Ascending aorta (tissue), 2 donors: Measurements from ENCODE around the gene ADH5. TPM values are rescaled to one million over a fixed set of nuclear protein-coding genes. Genes with fewer than 3 reads are reported as not detected.

Experiments
- DNase-seq, 2 donors: peaks; one replicate each; pipeline ENCODE4 v3.0.0-alpha.2; 2019; ENCODE audit warnings: low spot score in 2 of 2
- H3K27ac ChIP-seq, 2 donors: fragments of 200-600 bp; sonication (generic); one replicate each; pipeline ENCODE4 v1.5.1; 2016 to 2017; ENCODE audit warnings: mild to moderate bottlenecking in 1 of 2
- H3K27me3 ChIP-seq: fragments of 200-600 bp; sonication (generic); one replicate; pipeline ENCODE4 v1.5.1; 2017
- H3K36me3 ChIP-seq, 2 donors: fragments of 200-600 bp; sonication (generic); one replicate each; pipeline ENCODE4 v1.5.1; 2016
- H3K4me1 ChIP-seq, 2 donors: fragments of 200-600 bp; sonication (generic); one replicate each; pipeline ENCODE4 v1.5.1; 2016 to 2017; ENCODE audit warnings: mild to moderate bottlenecking in 1 of 2
- H3K4me3 ChIP-seq, 2 donors: fragments of 200-600 bp; sonication (generic); one replicate each; pipeline ENCODE4 v1.5.1; 2016 to 2017; ENCODE audit warnings: mild to moderate bottlenecking in 1 of 2
- H3K9me3 ChIP-seq, 2 donors: fragments of 200-600 bp; sonication (generic); one replicate each; pipeline ENCODE4 v1.5.1; 2016
- intact Hi-C: fragments of 100-400 bp; cut with DNase I; formaldehyde crosslinking; loops from one replicate; pipeline ENCODE4 v1.15.1; 2023
- total RNA-seq: library from RNA; depleted of rRNA; stranded (reverse); fragments of >200 nt; gene quantifications from one replicate; pipeline ENCODE4 v1.1.0, GENCODE V29; 2016
- TF ChIP-seq, protein P1 (sequence below), 3 experiments: fragments of 200-600 bp in 2 of 3; fragments of 450-650 bp in 1 of 3; sonication (generic) in 2 of 3; IDR thresholded peaks; one replicate each; pipeline ENCODE4 v1.5.1; 2016 to 2019; ENCODE audit warnings: antibody characterized with exemption in 3 of 3, mild to moderate bottlenecking in 1 of 3, moderate library complexity in 1 of 3

ADH5 gene
- total RNA-seq, 1 donor from 2014 or later: 93.4 TPM

DNA sequence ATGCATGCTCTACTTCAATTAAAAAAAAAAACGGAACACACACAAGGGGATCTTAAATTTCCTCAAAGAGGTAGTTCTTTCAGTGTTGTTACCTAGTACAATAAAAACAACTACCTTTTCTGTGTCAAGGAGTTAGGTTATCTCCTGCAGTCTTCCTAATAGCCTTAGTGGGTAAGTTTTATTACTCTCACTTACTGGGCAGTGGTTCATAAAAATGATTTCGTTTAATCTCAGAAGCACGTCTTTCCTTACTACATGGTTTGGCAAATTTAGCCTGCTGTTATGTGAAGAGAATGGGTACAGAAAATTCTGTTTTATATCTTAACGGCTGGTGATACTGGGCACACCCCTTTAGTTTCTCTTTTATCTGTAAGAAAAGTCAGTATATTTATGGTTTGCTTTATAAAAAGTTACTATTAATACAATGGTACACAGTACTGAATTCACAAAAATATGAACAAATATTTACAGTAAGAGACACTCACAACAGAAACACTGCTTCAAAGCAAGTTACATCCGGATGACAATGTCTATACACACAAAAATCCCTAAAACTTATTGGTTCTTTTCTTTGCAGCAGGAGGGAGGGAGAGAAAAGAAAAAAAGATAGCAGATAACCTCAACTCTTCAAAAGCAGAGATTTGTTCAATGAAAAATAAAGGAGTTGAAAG, 8.8 kb downstream of the ADH5 start:
- H3K36me3 ChIP-seq: peaks cover 65 to 100% of the 10 kb centered on the region in 2 donors
- TF ChIP-seq, protein P1, sequence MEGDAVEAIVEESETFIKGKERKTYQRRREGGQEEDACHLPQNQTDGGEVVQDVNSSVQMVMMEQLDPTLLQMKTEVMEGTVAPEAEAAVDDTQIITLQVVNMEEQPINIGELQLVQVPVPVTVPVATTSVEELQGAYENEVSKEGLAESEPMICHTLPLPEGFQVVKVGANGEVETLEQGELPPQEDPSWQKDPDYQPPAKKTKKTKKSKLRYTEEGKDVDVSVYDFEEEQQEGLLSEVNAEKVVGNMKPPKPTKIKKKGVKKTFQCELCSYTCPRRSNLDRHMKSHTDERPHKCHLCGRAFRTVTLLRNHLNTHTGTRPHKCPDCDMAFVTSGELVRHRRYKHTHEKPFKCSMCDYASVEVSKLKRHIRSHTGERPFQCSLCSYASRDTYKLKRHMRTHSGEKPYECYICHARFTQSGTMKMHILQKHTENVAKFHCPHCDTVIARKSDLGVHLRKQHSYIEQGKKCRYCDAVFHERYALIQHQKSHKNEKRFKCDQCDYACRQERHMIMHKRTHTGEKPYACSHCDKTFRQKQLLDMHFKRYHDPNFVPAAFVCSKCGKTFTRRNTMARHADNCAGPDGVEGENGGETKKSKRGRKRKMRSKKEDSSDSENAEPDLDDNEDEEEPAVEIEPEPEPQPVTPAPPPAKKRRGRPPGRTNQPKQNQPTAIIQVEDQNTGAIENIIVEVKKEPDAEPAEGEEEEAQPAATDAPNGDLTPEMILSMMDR (IDR thresholded peaks at IDR 0.05): no peak
- no peak overlapping the region for H3K27ac ChIP-seq
- H3K9me3 ChIP-seq: no peaks in the 10 kb centered on the region
- intact Hi-C loops: loop anchor here (10.0 kb wide), 1 partner anchor 325 kb away; no protein-coding TSS in a partner anchor
- peaks cover 0 to 13% of the 10 kb centered on the region in 2 donors for H3K4me1 ChIP-seq
- no peak for DNase-seq
- no peak overlapping the region for H3K4me3 ChIP-seq
- H3K27me3 ChIP-seq: no peaks in the 10 kb centered on the region

DNA sequence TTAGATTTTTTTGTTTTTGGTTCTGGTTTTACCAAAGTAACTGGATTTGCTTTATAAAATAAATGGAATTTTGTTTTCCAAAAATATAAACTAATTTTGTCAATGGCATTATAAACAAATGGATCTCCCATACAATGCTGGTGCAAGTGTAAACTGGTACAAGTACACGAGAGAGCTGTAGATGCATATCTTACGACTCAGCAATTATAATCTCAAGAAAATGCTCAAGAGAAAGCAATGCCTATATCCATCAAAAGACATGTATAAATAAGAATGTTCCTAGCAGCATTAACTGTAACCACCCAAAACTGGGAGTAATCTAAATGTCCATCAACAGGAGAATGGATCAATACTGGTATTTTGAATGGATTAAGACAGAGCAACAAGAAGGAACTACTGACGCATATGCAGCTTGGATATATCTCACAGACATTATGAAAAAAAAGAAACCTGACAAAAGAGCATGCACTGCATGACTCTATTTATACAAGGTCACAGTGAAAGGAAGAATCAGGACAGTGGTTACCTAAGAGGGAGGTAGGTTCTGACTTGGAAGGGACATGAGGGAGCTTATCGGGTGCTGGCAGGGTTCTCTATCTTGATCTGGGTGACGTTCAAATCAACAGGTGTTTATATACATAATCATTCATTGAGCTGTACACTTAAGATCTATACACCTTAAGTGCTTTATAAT, 9.5 kb downstream of the ADH5 start:
- intact Hi-C loops: no loop called here
- Histone ChIP-seq H3K36me3 (peaks cover 67 to 100% of the 10 kb centered on the region in 2 donors), H3K4me1 (peaks cover 0 to 10% of the 10 kb centered on the region in 2 donors)

DNA sequence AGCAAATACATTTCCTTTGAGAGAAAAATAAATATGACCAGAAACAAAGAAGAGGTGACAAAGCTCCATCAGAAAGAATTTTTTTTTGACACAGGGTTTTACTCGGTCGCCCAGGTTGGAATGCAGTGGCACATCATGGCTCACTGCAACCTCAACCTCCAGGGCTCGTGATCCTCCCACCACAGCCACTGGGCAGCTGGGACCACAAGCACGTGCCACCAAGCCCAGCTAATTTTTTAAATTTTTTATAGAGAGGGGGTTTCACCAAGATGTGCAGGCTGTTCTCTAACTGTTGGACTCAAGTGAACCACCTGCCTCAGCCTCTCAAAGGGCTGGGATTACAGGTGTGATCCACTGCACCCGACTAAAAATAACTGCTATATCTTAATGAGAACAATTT, 10.3 kb downstream of the ADH5 start:
- H3K4me1 ChIP-seq: peaks cover 0 to 10% of the 10 kb centered on the region in 2 donors
- H3K27ac ChIP-seq: no peak overlapping the region
- DNase-seq: no peak
- TF ChIP-seq, protein P1 (IDR thresholded peaks at IDR 0.05): no peak
- H3K27me3 ChIP-seq: no peaks in the 10 kb centered on the region
- H3K9me3 ChIP-seq: no peaks in the 10 kb centered on the region
- H3K4me3 ChIP-seq: no peak overlapping the region
- intact Hi-C loops: no loop called here
- peaks cover 67 to 100% of the 10 kb centered on the region in 2 donors for H3K36me3 ChIP-seq

More for the DNA sequence above, 9.5 kb downstream of the ADH5 start:
- no peaks in the 10 kb centered on the region for H3K9me3 ChIP-seq
- H3K4me3 ChIP-seq: no peak overlapping the region
- TF ChIP-seq, protein P1 (IDR thresholded peaks at IDR 0.05): no peak
- no peak for DNase-seq
- no peak overlapping the region for H3K27ac ChIP-seq
- no peaks in the 10 kb centered on the region for H3K27me3 ChIP-seq

DNA sequence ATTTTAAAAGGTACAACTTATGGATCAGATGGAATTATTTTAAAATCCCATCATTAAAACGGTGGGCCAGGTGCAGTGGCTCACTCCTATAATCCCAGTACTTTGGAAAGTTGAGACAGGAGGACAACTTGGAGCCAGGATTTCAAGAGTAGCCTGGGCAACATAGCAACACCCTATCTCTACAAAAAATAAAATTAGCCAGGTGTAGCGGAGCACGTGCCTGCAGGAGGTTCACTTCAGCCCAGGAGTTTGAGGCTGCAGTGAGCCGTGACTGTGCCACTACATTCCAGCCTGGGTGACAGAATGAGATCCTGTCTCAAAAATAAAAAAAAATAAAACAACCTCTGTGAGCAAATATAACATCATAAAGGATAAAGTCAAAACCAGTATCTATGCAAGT, 11.4 kb downstream of the ADH5 start:
- no peak overlapping the region for H3K4me3 ChIP-seq
- TF ChIP-seq, protein P1 (IDR thresholded peaks at IDR 0.05): no peak
- peaks cover 73 to 99% of the 10 kb centered on the region in 2 donors for H3K36me3 ChIP-seq
- H3K27me3 ChIP-seq: no peaks in the 10 kb centered on the region
- no peaks in the 10 kb centered on the region for H3K4me1 ChIP-seq
- H3K9me3 ChIP-seq: no peaks in the 10 kb centered on the region
- H3K27ac ChIP-seq: no peak overlapping the region
- intact Hi-C loops: no loop called here
- DNase-seq: no peak

DNA sequence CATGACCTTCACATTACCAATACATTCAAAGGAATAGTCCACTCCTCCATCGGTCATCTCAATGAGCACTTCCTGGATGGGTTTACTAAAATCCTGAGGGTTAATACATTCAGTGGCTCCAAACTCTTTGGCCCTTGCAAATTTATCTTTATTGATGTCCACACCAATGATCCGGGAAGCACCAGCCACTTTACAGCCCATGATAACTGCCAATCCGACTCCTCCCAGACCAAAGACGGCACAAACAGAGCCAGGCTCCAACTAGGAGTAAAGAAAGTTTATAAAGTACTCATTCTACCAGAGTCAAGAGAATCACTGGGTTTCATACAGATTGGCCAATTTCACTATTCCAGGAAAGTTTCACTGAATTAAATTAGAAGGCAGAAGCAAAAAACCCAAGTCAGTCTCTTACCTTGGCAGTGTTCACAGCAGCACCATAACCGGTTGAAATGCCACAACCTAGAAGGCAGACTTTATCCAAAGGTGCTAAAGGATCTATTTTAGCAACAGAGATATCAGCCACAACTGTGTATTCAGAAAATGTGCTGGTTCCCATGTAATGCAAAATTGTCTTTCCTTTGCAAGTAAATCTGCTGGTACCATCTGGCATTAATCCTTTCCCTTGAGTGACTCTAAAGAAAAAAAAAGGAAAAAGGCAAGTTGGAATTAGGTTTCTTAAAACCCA, 12.2 kb downstream of the ADH5 start:
- Histone ChIP-seq H3K4me3 (no peak overlapping the region), H3K4me1 (no peaks in the 10 kb centered on the region), H3K27me3 (no peaks in the 10 kb centered on the region), H3K36me3 (peaks cover 78 to 99% of the 10 kb centered on the region in 2 donors), H3K9me3 (no peaks in the 10 kb centered on the region), H3K27ac (no peak overlapping the region)
- TF ChIP-seq, protein P1 (IDR thresholded peaks at IDR 0.05): no peak
- DNase-seq: no peak
- intact Hi-C loops: no loop called here
